ENCODE data around the gene CCDC68.

DNA sequence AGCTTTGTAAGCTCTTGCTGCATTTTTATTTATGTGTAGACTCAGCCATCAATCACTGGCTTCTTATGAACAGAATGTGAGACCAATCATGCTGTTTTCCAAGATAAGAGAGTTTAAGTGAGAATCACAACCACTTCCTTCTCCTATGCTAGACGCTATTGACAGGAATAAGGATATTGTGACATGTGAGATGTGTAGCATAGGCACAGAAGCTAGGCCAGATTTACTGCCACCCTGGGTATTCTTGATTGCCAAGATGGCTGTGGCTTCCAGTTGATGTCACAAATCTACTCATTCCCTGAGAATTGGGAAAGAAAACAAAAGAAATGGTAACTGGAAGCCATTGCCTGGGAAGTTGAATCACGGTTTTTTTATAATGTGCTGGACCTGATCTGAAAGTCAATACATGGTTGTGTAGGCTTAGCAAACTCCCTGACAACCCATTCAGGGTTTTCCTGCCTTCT, 81.1 kb downstream of the CCDC68 start:
- TF ChIP-seq, protein P1, sequence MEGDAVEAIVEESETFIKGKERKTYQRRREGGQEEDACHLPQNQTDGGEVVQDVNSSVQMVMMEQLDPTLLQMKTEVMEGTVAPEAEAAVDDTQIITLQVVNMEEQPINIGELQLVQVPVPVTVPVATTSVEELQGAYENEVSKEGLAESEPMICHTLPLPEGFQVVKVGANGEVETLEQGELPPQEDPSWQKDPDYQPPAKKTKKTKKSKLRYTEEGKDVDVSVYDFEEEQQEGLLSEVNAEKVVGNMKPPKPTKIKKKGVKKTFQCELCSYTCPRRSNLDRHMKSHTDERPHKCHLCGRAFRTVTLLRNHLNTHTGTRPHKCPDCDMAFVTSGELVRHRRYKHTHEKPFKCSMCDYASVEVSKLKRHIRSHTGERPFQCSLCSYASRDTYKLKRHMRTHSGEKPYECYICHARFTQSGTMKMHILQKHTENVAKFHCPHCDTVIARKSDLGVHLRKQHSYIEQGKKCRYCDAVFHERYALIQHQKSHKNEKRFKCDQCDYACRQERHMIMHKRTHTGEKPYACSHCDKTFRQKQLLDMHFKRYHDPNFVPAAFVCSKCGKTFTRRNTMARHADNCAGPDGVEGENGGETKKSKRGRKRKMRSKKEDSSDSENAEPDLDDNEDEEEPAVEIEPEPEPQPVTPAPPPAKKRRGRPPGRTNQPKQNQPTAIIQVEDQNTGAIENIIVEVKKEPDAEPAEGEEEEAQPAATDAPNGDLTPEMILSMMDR (IDR thresholded peaks at IDR 0.05), result no peak
- TF ChIP-seq, protein P2, sequence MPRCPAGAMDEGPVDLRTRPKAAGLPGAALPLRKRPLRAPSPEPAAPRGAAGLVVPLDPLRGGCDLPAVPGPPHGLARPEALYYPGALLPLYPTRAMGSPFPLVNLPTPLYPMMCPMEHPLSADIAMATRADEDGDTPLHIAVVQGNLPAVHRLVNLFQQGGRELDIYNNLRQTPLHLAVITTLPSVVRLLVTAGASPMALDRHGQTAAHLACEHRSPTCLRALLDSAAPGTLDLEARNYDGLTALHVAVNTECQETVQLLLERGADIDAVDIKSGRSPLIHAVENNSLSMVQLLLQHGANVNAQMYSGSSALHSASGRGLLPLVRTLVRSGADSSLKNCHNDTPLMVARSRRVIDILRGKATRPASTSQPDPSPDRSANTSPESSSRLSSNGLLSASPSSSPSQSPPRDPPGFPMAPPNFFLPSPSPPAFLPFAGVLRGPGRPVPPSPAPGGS (IDR thresholded peaks at IDR 0.05), result no peak
- TF ChIP-seq POLR2A (IDR thresholded peaks at IDR 0.05; ENCODE audit: low read length), result no peak
- TF ChIP-seq, protein P3, sequence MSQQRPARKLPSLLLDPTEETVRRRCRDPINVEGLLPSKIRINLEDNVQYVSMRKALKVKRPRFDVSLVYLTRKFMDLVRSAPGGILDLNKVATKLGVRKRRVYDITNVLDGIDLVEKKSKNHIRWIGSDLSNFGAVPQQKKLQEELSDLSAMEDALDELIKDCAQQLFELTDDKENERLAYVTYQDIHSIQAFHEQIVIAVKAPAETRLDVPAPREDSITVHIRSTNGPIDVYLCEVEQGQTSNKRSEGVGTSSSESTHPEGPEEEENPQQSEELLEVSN (IDR thresholded peaks at IDR 0.05; ENCODE audit: borderline replicate concordance, low read depth), result no peak
- TF ChIP-seq EP300 (IDR thresholded peaks at IDR 0.05), result no peak
- TF ChIP-seq CHD2 (IDR thresholded peaks at IDR 0.05; ENCODE audit: low read length, partially characterized antibody), result no peak
- TF ChIP-seq CEBPB (IDR thresholded peaks at IDR 0.05), result no peak
- no peak for TF ChIP-seq RAD21 (conservative IDR thresholded peaks at IDR 0.05 in 1 of 2, IDR thresholded peaks at IDR 0.05 in 1 of 2)
- no peak for TF ChIP-seq HDAC2 (IDR thresholded peaks at IDR 0.05)
- no peak for TF ChIP-seq CHD4 (IDR thresholded peaks at IDR 0.05; ENCODE audit: borderline replicate concordance)
- TF ChIP-seq BHLHE40 (IDR thresholded peaks at IDR 0.05; ENCODE audit: low read depth, low read length), result no peak
- TF ChIP-seq POLR2AphosphoS2 (conservative IDR thresholded peaks at IDR 0.05; ENCODE audit: low read length), result no peak

Measured in A549 (cell line).